ENCODE data around the gene ADGRG6.
"Not testable (repeated sequence)": the region's sequence is repeated elsewhere in the genome, so short reads cannot be mapped to it uniquely, and the experiment has no call there.

Gene ADGRG6

DNA sequence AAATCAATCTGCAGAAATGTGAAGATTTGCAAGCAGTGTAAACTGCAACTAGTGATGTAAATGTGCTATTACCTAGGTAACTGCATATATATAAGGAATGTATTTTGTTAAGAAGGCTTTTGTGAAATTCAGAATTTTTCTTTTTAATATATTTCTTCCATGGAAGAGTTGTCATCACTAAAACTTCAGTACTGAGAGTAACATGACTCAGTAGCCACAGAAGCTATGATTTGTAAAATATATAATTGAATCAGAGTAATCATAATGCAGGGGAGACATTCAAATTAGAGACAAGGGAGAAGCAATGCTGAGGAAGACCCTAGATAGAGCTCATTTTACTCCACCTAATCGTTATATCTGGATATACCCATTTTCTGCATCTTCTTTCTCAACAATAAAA lies 141.7 kb downstream of the ADGRG6 start:
- Mint-ChIP-seq H3K36me3 (no peaks in the 10 kb centered on the region), H3K27ac (no peak overlapping the region), H3K27me3 (peaks cover 4% of the 10 kb centered on the region), H3K4me1 (no peaks in the 10 kb centered on the region), H3K4me3 (no peak overlapping the region), H3K9me3 (no peaks in the 10 kb centered on the region)
- no peak for DNase-seq
- CTCF ChIA-PET: no interaction called here

DNA sequence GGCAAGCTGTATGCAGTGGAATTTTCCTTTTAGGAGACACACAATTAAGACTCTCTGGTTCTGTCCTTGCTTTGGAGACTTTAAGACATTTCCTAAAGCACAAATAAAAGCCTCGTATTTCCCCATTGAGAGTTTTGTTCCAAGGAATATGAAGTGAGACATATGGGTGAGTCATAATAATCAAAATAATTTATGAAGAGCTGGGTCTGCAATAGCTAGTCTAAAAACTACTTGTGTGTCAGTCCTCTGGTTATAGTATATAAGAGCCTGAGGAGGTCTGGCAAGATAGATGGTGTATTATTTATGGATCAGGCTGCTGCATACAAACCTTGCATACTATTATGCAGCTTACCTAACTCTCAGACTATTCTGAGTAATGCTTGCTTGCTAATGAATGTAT lies 142.6 kb downstream of the ADGRG6 start:
- CTCF ChIA-PET: interaction anchor here (0.6 kb wide), 1 partner anchor 33 kb away, joined by 4 read pairs; no protein-coding TSS in a partner anchor
- no peaks in the 10 kb centered on the region for H3K9me3 Mint-ChIP-seq
- H3K36me3 Mint-ChIP-seq: no peaks in the 10 kb centered on the region

DNA sequence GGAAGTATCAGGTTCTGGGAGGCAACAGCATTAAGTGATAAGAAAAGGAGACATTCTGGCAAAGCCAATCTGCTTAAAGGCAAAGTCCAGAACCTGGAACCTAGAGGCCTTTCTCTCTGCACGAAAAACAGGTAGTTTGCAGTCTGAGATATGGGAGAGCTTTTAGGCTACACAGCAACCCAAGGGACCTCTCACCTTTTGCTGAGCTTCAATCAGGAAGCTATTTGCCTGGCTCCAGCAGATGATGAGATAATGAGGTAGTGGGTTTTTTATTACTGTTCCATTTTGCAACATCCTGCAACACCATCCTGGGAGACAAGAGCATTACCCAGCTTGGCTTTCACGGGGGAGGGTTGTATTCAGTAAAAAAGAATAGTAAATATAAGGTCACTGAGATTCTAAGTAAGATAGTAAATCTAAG lies 143.1 kb downstream of the ADGRG6 start:
- H3K27ac Mint-ChIP-seq: no peak overlapping the region
- CTCF ChIA-PET: interaction anchor here (0.6 kb wide), 1 partner anchor 34 kb away, joined by 4 read pairs; no protein-coding TSS in a partner anchor
- H3K4me3 Mint-ChIP-seq: no peak overlapping the region
- no peaks in the 10 kb centered on the region for H3K36me3 Mint-ChIP-seq
- H3K9me3 Mint-ChIP-seq: no peaks in the 10 kb centered on the region
- no peaks in the 10 kb centered on the region for H3K4me1 Mint-ChIP-seq
- no peak for DNase-seq
- H3K27me3 Mint-ChIP-seq: peaks cover 4% of the 10 kb centered on the region

More for the DNA sequence above, 142.6 kb downstream of the ADGRG6 start:
- Mint-ChIP-seq H3K4me1 (no peaks in the 10 kb centered on the region), H3K4me3 (no peak overlapping the region), H3K27ac (no peak overlapping the region), H3K27me3 (peaks cover 4% of the 10 kb centered on the region)
- no peak for DNase-seq

DNA sequence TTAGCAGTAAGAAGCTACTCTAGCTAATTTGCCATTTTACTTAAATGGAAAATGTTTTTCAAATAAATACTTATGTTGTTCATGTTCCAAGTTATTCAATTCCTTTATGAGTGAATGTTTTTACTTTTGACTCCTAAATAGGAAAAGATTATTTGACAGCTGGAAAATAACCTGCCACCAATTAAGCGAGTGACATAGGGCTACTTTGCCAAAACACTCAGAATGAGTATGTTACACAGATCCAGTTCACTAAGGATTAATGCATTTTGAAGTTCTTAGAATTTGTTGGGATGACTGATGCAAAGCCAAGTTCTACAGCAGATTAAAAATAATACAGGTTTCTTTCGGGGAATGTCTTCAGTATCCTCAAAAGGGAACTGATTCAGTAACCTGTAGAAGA lies 144.4 kb downstream of the ADGRG6 start:
- H3K27me3 Mint-ChIP-seq: peaks cover 4% of the 10 kb centered on the region
- no peak overlapping the region for H3K27ac Mint-ChIP-seq
- H3K36me3 Mint-ChIP-seq: no peaks in the 10 kb centered on the region
- CTCF ChIA-PET: no interaction called here
- H3K4me1 Mint-ChIP-seq: no peaks in the 10 kb centered on the region
- no peaks in the 10 kb centered on the region for H3K9me3 Mint-ChIP-seq
- DNase-seq: no peak
- no peak overlapping the region for H3K4me3 Mint-ChIP-seq

DNA sequence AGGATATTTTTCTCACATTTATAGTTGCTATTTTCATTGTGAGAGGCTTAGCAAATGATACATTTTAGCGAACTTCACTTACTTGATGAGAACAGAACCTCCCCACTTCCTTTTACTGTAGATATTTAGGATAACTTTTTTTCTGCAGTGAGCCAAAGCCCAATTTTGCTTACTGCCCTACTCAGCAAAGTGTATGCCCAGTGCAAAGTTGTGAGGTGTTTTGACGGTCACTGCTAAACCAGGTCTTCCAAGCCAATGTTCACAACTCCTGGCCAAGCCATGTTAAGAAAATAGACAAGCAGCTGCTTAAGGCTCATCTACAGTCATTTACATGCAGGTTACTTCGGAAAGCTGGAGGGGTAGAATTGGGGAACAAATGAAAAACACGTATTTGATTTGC lies 144.8 kb downstream of the ADGRG6 start:
- Mint-ChIP-seq H3K36me3 (no peaks in the 10 kb centered on the region), H3K27me3 (peaks cover 4% of the 10 kb centered on the region), H3K9me3 (no peaks in the 10 kb centered on the region), H3K27ac (no peak overlapping the region), H3K4me3 (no peak overlapping the region), H3K4me1 (no peaks in the 10 kb centered on the region)
- CTCF ChIA-PET: no interaction called here
- DNase-seq: no peak

DNA sequence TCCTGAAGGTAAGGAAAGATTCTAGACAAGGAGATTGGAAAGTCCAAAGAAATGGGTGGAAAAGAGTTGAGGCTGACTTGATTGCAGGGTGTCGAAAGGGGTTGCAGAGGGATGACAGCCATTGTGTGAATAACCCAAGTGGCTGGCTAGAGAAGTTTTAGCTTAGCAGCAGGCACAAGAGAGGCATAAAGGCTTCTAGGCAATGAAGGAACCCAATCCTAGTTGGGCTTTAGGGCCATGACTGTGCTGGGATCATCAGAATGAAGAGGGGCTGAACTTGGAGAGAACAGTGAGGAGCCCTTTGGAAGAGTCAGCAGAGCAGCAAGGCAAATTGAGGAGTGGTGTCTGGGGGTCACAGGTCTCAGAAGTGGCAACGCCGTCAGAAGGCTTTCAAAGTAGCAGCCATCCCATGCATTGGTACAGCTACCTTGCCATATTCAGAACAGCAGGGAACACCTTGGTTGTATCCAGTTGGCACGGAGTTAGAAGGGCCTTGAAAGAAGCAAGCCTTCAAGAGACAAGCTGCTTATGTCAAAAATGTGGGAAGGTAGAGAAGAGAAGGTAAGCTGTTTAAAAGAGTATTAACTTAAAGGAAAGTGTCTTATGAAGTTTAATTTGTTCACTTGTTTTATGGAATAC lies 146.4 kb downstream of the ADGRG6 start:
- CTCF ChIA-PET: no interaction called here

DNA sequence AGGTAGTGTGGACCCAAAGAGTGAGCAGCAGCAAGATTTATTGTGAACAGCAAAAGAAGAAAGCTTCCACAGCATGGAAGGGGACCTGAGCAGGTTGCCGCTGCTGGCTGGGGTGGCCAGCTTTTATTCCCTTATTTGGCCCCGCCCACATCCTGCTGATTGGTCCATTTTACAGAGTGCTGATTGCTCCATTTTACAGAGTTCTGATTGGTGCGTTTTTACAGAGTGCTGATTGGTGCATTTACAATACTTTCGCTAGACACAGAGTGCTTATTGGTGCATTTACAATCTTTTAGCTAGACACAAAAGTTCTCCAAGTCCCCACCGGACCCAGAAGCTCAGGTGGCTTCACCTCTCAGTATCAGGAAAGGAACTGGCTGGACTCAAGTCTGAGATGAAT lies 149.0 kb downstream of the ADGRG6 start:
- H3K4me3 Mint-ChIP-seq, H3K4me1 Mint-ChIP-seq, H3K9me3 Mint-ChIP-seq, H3K27me3 Mint-ChIP-seq, H3K27ac Mint-ChIP-seq, H3K36me3 Mint-ChIP-seq, CTCF ChIA-PET, DNase-seq: not testable (repeated sequence)

More for the DNA sequence above, 146.4 kb downstream of the ADGRG6 start:
- no peak for DNase-seq
- Mint-ChIP-seq H3K4me1 (no peaks in the 10 kb centered on the region), H3K27ac (no peak overlapping the region), H3K36me3 (no peaks in the 10 kb centered on the region), H3K27me3 (peaks cover 4% of the 10 kb centered on the region), H3K9me3 (no peaks in the 10 kb centered on the region), H3K4me3 (no peak overlapping the region)

DNA sequence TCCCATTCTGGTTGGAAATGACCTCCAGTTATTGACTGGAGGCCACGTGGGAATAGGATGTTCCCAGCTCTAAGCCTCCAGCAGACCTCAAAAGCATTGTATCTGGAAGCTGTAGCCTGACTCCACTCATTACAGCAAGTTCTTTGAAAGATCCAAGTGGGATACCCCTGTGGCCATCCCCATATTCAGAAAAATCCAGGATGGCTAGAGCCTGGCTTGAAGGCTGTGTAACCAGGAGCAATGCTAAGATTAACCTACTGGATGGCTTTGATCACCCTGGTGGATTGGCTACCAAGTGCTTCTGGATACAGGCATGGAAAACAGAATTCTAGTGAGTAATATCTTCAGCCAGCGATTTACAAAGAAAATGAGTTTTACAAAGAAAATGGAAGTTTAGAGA lies 151.2 kb downstream of the ADGRG6 start:
- H3K27me3 Mint-ChIP-seq: peaks cover 3% of the 10 kb centered on the region

DNA sequence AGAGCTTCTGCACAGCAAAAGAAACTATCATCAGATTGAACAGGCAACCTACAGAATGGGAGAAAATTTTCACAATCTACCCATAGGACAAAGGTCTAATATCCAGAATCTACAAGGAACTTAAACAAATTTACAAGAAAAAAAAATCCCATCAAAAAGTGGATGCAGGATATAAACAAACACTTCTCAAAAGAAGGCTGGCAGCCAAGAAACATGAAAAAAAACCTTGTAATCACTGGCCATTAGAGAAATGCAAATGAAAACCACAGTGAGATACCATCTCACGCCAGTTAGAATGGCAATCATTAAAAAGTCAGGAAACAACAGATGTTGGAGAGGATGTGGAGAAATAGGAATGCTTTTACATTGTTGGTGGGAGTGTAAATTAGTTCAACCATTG lies 152.4 kb downstream of the ADGRG6 start:
- not testable (repeated sequence) for H3K27me3 Mint-ChIP-seq, H3K4me3 Mint-ChIP-seq, H3K36me3 Mint-ChIP-seq, H3K4me1 Mint-ChIP-seq, H3K27ac Mint-ChIP-seq, DNase-seq, H3K9me3 Mint-ChIP-seq
- CTCF ChIA-PET: interaction anchor here (1.2 kb wide), 1 partner anchor 67 kb away, joined by 3 read pairs; no protein-coding TSS in a partner anchor

More for the DNA sequence above, 151.2 kb downstream of the ADGRG6 start:
- H3K4me1 Mint-ChIP-seq: no peaks in the 10 kb centered on the region
- H3K27ac Mint-ChIP-seq: no peak overlapping the region
- CTCF ChIA-PET: interaction anchor here (1.2 kb wide), 1 partner anchor 66 kb away, joined by 3 read pairs; no protein-coding TSS in a partner anchor
- H3K36me3 Mint-ChIP-seq: no peaks in the 10 kb centered on the region
- no peaks in the 10 kb centered on the region for H3K9me3 Mint-ChIP-seq
- no peak overlapping the region for H3K4me3 Mint-ChIP-seq
- no peak for DNase-seq

DNA sequence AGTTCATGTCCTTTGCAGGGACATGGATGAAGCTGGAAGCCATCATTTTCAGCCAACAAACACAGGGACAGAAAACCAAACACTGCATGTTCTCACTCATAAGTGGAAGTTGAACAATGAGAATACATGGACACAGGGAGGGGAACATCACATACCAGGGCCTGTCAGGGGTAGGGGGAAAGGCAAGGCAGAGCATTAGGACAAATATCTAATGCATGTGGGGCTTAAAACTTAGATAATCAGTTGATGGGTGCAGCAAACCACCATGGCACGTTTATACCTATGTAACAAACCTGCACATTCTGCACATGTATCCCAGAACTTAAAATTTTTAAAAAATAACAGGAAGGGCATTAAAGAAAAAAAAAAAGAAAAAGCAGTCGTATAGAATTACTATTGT lies 153.0 kb downstream of the ADGRG6 start:
- H3K4me3 Mint-ChIP-seq, DNase-seq, H3K4me1 Mint-ChIP-seq, CTCF ChIA-PET, H3K36me3 Mint-ChIP-seq, H3K27me3 Mint-ChIP-seq, H3K27ac Mint-ChIP-seq, H3K9me3 Mint-ChIP-seq: not testable (repeated sequence)

DNA sequence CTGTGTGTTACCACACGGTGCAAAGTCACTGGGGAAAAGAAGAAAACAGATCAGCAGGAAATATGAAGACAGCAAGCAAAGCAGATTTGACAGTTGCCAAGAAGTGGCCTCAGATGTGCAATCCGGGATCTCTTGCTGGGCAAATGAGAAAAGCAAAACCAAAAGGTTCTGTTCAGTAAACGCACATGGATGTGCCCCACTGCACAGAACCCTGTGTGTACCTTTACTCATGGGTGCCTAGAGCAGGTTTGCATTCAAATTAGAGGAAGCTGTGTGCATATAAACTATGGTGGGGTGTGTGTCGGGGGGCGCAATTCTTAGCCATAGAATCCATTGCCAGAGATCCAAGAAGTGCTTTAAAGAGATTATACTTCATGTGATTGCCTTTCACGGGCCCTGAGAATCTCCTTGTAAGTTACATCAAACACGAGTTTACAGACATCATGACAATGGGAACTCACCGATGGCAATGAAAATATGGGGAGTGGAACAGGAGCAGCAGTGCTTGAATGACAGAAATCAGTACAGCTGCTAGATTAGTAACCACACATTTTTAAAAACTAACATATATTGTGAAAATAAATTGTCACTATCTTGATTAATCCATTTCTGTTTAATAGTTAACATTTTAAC lies 154.3 kb downstream of the ADGRG6 start:
- Mint-ChIP-seq H3K9me3 (peaks cover 1% of the 10 kb centered on the region), H3K4me3 (no peak overlapping the region), H3K4me1 (no peaks in the 10 kb centered on the region), H3K27ac (no peak overlapping the region), H3K27me3 (no peaks in the 10 kb centered on the region), H3K36me3 (no peaks in the 10 kb centered on the region)
- CTCF ChIA-PET: interaction anchor here (0.7 kb wide), 1 partner anchor 82 kb away, joined by 3 read pairs; no protein-coding TSS in a partner anchor
- no peak for DNase-seq

DNA sequence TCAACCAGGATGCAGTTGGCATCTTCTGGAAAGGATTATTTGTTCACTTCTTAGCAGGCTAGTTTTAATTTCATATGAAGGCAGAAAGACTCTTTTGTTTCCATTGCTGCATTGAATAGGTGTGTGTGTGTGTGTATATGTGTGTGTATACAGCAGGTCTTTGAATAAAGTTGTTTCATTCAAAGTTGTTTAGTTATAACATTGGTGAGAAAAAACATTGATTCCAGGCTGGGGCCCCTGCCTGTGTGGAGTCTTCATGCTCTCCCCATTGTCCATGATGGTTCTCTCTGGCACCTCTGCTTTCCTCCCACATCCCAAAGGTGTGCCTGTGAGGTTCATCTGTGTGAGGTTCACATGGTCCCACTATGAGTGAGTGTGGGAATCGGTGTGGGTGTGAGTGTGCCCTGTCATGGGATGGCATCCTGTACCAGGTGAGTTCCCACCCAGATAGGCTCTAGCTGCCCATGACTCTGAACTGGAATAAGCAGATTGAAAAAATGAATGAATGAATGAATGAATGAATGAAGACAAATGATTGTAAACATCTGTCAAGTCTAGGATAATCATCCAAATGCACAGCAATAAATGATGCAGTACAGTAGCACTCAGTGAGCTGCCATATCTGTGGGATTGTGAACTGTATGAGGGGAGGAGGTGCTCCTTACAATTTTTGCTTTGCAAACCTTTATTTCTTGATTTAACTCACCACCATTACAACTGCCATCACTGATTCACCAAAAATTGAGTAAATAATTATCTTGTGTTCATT lies 156.0 kb downstream of the ADGRG6 start:
- CTCF ChIA-PET: no interaction called here
- DNase-seq: no peak
- no peak overlapping the region for H3K4me3 Mint-ChIP-seq
- H3K27ac Mint-ChIP-seq: no peak overlapping the region
- no peaks in the 10 kb centered on the region for H3K27me3 Mint-ChIP-seq
- no peaks in the 10 kb centered on the region for H3K36me3 Mint-ChIP-seq
- H3K9me3 Mint-ChIP-seq: peaks cover 13% of the 10 kb centered on the region
- H3K4me1 Mint-ChIP-seq: no peaks in the 10 kb centered on the region

DNA sequence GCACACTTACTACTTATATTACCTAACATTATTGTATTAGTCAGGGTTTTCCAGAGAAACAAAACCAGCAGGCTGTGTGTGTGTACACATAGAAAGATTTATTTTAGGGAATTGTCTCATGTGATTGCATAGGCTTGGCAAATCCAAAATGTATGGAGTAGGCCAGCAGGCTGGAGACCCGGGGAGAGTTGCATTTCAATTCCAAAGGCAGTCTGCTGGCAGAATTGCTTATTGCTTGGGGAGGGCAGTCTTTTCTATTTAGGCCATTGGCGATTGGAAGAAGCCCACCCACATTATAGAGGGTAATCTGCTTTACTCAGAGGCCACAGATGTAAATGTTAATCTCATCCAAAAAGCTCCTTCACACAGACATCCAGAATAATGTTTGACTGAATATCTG lies 157.0 kb downstream of the ADGRG6 start:
- Mint-ChIP-seq H3K27me3 (no peaks in the 10 kb centered on the region), H3K27ac (no peak overlapping the region), H3K36me3 (no peaks in the 10 kb centered on the region), H3K9me3 (peaks cover 19% of the 10 kb centered on the region), H3K4me3 (no peak overlapping the region), H3K4me1 (no peaks in the 10 kb centered on the region)
- CTCF ChIA-PET: interaction anchor here (2.1 kb wide), 1 partner anchor 16 kb away, joined by 7 read pairs; no protein-coding TSS in a partner anchor
- no peak for DNase-seq

DNA sequence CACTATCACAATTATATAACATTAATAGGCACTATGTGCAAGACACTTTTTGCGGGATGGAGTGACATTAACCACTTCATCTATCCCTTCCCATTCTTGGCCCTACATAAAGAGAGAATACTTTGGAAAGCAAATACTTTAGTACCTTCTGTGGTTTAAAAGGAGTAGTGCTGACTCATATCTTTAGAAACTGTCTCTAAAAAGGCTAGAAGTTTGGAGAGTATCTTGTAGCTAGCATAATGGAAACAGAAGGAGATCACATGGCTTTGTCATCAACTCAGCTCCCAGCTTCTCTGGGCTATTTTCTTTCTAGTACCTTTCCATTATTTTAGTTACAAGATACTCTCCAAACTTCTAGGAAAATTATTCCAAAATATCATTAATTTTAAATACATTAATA lies 157.5 kb downstream of the ADGRG6 start:
- DNase-seq: no peak
- CTCF ChIA-PET: interaction anchor here (2.1 kb wide), 1 partner anchor 16 kb away, joined by 7 read pairs; no protein-coding TSS in a partner anchor
- no peaks in the 10 kb centered on the region for H3K4me1 Mint-ChIP-seq
- H3K27me3 Mint-ChIP-seq: no peaks in the 10 kb centered on the region
- peaks cover 19% of the 10 kb centered on the region for H3K9me3 Mint-ChIP-seq
- H3K27ac Mint-ChIP-seq: no peak overlapping the region
- H3K36me3 Mint-ChIP-seq: no peaks in the 10 kb centered on the region
- no peak overlapping the region for H3K4me3 Mint-ChIP-seq

All from activated naive CD4-positive, alpha-beta T cell treated with anti-CD3 and anti-CD28 coated beads, Interleukin-2, amount 10 ng/mL, durations not matched to agents 7 days and 5 days (primary cell).